Measurements from ENCODE around the gene ALDH3B1.
A peak's percentile ranks its signal among the peaks of the same experiment; 100 is the strongest.
"Not testable (repeated sequence)": the region's sequence is repeated elsewhere in the genome, so short reads cannot be mapped to it uniquely, and the experiment has no call there.

The ALDH3B1 gene, protein sequence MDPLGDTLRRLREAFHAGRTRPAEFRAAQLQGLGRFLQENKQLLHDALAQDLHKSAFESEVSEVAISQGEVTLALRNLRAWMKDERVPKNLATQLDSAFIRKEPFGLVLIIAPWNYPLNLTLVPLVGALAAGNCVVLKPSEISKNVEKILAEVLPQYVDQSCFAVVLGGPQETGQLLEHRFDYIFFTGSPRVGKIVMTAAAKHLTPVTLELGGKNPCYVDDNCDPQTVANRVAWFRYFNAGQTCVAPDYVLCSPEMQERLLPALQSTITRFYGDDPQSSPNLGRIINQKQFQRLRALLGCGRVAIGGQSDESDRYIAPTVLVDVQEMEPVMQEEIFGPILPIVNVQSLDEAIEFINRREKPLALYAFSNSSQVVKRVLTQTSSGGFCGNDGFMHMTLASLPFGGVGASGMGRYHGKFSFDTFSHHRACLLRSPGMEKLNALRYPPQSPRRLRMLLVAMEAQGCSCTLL

DNA sequence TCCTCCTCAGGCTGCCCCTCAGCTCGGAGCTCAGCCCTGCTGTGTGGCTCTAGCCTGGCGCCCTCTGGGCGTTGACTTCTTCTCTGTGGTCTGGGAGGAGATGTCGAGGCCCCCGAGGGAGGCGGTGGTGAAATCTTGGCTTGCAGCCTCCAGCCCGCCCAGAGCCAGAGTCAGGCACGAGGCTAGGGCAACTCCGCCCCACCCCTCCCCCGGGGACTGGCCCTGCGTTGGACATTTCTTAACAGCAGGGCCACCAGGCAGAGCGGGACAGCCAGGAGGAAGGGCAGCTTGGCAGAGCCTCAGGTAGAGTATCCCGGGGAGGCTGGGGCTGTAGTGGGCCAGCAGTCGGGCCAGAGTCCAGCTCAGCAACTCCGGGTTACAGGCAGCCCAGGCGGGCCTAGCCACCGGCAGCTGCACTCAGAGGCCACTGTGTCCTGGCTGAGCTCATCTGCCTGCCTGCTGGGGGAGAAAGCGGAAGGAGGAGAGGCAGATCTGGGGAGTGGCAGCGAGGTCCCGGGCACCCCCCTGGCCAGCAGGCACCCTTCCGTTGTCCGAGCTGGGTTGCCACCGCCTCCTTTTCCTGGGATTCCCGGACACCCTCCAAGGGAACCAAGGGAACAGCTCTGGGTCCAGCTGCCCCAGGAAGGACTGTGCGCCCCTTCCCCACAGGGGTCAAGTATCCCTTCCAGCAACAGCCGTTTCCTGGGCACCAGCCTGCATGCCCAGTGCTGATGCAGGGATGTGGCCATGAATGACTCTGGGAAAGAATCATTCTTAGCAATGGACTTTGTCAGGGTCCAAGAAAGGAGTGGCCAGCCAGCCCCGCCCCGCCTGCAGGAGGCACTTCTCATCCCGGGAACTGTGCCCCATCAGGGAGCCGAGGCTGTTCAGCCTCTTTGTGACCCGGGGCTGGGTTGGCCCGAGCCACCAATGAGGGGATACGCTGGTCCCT is at the start of gene ALDH3B1:
ALDH3B1 (plus strand) TSS at position 238 of the 952 bp plus-strand sequence. CDS start 4,971 bp downstream, outside the sequence.
- peak; percentile 61 for DNase-seq

DNA sequence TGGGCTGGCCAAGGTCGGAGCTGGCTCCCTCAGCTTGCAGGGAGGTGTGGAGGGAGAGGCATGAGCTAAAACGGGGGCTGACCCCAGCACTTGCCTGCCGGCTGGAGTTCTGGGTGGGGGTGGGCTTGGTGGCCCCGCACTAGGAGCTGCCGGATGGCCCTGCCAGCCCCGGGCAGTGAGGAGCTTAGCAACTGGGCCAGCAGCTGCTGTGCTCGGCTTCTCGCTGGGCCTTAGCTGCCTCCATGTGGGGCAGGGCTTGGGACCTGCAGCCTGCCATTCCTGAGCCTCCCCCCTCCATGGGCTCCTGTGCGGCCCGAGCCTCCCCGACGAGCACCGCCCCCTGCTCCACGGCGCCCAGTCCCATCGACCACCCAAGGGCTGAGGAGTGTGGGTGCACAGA is 46.9 kb upstream of the ALDH3B1 start:
- not testable (repeated sequence) for DNase-seq

DNA sequence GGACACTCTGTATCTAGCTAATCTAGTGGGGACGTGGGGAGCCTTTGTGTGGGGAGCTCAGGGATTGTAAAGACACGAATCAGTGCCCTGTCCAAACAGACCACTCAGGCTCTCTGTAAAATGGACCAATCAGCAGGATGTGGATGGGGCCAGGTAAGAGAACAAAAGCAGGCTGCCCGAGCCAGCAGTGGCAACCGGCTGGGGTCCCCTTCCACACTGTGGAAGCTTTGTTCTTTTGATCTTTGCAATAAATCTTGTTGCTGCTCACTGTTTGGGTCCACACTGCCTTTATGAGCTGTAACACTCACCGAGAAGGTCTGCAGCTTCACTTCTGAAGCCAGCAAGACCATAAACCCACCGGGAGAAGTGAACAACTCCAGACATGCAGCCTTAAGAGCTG is 46.2 kb upstream of the ALDH3B1 start:
- not testable (repeated sequence) for DNase-seq

DNA sequence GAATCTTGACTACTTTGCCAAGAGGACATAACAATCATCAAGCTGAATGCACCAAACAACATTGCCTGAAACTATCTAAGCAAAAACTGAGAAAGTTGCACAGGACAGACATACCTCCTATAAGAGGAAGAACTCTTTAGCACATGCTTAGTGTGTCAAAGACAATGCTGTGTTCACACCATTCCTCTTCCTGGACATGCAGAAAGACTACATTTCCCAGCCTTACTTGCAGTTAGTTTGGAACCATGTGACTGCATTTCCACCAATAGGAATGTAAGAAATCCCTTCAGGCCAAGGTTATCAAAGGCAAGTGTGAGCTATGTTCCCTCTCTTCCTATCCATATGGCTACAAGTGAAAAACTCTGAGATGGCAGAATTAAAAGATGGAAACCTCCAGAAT is 45.4 kb upstream of the ALDH3B1 start:
- not testable (repeated sequence) for DNase-seq

DNA sequence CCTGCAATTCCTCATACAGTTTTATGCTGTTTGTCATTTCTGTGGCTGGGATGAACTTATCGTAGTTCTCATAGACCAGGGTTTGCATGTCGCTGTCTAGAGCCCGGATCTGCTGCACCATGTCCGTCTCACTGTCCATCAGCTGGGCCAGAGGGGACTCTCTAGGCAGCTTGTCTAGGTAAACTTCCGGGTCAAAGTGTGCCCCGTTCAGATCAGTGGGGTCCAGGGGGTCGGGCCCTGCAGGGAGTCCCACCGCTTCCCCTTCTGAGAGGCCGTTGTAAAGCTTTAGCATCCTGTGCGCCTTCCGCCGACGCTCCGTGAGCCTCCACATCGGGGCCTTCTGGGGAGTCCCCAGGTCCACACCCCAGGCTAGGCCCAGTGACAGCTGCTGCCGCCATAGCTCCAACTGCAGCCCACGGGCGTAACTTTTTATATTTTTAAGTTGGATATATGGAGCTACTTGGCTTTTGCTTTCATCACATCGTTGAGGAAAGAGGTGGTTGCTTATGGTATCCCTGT is 44.2 kb upstream of the ALDH3B1 start:
- DNase-seq, result not testable (repeated sequence)

DNA sequence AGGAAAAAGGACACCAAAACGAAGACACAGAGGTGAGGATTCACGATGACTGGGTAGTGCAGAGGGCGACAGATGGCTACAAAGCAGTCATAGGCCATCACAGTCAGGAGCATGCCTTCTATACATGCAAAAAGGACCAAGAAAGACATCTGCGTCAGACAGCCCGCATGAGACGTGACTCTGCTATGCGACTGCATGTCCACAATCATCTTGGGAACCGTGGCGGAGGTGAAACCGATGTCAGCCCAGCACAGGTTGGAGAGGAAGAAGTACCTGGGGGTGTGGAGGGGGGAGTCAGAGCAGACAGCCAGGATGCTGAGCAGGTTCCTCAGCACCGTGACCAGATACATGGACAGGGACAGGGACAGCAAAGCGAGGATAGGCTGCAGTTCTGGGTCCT is 35.4 kb upstream of the ALDH3B1 start:
- not testable (repeated sequence) for DNase-seq

DNA sequence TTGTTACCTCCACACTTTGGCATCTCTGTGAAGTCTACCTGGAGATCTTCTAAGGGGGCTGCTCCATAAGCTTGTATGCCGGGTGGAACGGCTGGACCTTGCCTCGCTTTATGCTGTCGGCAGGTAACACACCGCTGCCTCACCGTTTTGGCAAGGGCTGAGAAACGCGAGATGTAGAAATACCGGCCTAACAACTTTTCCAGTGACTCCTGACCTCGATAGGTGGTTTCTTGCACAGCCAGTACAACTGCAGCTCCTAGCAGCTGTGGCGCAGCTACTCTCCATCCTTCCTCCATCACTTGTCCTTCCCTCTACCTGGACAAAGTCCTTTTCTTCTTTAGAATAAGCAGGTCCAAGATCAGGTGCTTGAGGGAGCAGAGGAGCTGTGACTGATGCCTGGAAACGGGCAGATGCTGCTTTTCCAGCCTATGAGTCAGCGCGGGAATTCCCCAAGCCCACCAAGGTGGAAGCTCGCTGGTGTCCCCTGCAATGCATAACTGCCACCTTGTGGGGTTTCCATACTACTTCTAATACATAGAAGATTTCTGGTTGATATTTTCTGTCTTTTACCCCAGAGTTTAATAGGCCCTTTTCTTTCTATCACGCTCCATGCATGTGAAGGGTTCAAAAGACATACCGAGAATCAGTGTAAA is 31.2 kb upstream of the ALDH3B1 start:
- DNase-seq, result not testable (repeated sequence)

DNA sequence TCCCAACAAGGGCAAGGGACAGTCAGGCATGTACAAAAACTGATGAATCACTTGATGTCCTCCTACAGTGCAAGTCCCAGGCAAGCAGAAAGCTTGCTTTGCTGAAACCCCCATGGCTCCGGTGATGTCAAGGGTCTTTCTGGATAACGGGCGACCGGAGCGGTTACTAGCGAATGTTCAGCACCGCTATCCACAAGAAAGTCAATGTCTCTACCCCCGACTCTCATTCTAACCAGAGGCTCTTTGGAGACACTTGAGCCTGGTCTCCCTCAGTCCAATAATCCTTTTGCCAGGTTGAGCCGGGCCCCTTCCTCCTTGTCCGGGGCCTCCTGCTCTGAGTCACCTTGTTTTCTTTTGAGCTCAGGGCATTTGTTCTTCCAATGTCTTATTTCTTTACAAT is 28.9 kb upstream of the ALDH3B1 start:
- DNase-seq, result not testable (repeated sequence)

DNA sequence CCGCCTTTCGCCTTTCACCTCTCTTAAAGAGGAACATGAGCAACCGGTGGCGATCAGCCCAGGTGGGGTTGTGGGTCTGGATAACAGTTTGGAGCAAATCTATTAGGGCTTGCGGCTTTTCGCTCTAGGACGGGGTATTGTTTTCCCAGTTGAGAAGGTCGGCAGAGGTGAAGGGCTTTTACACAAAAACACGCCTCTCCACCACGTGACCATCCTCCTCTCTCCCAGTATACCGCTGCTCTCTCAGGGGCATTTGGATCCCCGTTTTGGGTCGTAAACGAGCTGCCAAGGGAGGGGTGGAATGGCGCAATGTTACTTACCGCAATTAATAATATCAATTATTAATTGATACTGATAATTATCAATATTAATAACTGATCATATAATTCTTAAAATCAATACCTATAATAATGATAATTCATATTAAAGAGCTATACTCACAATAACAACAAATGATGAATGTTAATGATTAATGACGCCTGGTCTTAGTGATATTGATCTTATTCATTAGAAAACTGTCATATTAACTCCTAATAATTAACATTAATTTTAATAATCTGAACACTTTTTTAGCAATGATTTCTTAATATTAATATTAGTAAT is 27.8 kb upstream of the ALDH3B1 start:
- DNase-seq, result not testable (repeated sequence)

DNA sequence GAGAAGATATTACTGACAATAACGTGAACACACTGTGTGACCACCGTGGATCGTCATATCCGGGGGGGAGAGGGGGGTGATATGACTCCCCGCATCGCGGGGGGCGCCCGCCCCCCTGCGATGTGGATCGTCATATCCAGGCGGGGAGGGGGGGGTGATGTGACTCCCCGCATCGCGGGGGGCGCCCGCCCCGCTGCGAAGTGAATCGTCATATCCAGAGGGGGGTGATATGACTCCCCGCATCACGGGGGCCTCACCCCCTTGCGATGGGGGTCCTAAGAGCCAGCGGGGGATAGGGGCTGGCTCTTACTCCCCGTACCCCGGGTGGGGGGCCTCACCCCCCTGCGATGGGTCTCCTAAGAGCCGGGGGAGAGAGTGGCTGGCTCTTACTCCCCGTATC is 26.2 kb upstream of the ALDH3B1 start:
- DNase-seq, result peak; percentile 19

DNA sequence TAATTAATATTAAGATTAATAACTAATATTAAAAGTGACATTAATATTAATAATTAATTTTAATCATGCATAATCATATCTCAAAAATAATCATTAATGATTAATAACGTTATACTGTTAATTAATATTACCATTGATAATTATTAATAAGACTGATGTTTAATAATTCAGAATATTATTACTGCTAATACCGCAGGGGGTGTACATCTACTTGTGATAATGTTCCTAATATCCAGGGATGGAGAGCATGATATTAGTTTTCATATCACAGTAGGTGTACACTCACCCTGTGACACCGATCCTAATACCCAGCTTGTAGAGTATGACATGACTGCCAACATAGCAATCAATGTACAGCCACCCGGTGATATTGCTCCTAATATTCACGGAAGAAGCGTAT is 24.8 kb upstream of the ALDH3B1 start:
- not testable (repeated sequence) for DNase-seq

DNA sequence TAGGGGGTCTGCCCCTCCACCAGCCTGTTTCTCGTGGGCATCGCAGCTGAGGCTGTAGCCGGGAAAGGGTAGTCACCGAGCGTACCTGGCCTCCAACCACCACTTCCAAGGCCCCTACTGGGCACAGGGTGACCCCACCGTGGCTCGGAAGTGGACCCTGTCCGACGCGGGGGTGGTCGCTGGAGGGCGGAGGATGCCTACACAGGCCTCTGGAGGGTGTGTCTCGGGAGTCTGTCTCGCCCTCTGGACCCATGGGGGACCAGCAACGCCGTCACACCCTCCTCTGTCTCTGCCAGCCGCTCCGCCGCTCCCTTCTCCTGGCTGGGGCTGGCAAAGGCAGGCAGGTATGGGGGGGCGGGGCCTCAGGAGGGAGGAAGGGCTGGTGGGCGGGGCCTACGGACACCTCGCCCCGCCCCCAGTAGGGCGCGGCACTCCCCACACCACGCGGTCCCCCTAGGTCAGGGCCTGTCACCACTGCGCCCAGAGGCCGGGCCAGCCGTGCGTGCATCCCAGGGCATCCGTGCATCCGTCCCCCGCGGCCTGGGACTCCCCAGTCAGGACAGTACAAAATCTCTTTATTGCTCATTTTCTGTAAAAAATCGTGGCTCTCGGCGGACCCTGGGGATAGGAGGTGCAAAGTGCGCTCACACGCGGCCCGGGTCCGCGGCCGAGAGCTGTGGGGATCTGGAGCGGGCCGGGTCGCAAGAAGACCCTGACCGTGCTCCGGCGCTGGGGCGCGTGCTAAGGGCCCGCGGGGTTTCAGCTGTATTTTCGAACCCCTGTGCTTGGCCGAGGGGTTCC is 19.4 kb upstream of the ALDH3B1 start:
- not testable (repeated sequence) for DNase-seq

DNA sequence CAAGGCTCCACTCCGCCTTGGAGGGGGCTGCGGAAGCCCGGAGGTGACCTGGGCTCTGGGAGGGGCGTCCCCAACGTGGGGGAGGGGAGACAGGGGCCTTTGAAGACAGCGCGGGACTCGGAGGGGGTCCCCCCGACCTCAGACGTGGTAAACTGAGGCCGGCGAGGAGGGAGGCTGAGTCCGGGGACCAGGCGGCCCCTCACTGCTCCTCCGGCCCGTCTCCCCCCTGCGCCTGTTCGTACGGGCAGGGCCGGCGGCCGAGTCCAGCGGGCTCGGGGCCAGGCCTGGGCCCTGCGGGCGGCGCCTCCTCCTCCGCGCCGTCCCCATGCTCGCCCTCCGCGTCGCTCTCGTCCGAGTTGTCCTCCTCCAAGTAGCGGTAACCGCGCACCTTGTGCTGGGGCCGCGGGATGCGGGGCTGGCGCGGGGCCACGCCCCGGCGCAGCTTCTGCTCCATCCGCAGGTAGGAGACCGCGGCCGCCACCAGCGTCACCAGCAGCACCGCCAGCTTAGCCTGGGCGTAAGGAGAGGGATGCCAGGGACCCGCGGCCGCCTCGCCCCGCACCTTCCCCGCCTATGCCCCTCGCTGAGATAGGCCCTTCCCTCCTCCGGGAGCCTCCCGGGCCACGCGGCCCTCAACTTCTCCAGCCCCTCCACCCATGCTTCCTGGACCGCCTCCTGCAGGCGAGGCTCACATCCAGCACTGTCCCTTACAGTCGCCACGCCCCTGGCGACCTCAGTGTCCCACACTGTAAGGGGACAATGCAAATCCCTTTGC is 18.6 kb upstream of the ALDH3B1 start:
- not testable (repeated sequence) for DNase-seq

DNA sequence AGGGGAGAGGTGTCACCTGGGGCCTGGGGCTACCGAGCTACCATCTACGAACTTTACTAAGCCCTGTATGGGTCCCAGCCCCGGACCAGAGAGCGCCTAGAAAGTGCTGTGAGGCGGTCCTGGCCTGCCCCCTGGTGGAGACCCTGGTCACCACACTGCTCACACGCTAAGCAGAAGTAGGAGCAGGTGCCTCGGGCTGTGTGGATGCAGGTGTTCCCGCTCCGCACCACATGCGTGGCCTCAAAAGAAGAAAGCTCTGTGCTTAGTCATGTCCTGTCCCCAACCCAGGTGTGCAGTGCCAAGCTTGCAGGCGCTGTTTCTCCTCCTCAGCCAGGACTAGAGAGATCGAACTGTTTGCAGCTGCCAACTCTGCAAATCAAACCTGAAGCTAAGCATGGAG is 16.3 kb upstream of the ALDH3B1 start:
- peak; percentile 72 for DNase-seq

DNA sequence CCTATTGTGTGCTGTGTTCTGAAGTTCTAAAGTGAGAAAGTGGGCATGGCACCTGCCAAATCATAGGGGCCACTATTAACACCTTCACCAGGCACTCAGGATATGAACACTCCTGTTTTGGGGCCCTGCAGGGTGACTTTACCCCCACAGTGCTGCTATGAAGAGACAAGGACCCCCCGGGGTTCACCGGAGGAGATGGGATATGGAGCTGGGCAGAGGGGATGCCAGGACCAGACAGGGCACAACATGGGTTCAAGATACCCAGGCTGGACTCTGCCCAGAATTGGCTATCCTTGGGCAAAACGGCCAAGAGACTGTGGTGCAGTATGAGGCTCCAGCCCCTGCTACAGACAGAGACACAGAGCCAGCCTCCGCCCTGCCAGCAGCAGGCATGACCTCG is 15.7 kb upstream of the ALDH3B1 start:
- not testable (repeated sequence) for DNase-seq

DNA sequence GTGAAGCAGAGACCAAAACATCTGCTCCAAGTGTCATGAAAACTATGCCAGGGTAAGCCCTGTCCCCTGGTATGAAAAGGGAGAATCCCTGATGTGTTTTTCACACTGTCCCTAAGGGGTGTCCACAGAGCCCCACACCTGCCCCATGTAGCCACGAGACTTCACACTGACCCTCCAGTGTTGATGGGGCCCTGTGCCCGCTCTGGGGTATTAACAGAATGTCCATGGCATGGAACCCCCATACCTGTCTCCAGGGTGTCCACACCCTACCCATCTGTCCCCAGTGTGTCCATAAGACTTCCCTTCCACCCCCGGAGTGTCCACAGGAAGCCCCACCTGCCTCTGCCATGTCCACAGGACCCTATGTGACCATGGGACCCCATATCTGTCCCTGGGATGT is 15.0 kb upstream of the ALDH3B1 start:
- not testable (repeated sequence) for DNase-seq

DNA sequence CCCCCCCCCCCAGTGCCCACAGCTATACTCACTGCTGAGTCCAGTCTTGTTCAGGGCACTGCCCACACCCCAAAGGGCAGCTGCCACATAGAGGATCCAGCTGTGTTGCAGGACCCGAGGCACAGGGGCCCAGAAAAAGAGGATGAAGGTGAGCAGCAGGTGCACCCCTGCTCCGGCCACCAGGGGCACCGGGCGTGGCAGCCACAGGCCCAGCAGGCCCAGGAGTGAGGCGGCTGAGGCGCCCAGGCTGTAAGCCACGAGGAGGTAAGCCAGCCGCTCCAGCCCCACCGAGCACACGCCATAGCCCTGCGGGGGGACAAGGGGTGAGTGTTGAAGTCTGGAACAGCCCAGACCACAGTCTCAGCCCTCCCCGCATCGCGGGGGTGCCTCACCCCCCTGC is 14.5 kb upstream of the ALDH3B1 start:
- not testable (repeated sequence) for DNase-seq

DNA sequence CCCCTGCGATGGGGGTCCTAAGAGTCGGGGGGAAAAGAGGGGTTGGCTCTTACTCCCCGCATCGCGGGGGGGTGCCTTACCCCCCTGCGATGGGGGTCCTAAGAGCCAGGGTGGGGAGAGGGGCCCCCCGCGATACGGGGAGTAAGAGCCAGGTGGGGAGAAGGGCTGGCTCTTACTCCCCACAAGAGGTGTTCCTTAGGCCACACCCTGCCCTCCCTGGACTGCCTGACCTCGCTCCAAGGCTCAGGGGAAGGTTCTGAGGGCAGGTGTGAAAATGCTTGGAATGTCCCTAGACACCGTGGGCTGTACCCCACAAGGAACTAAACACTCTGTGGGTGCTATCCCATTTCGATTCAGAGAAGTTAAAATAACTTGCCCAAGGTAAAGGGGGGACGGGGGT is 14.1 kb upstream of the ALDH3B1 start:
- no peak for DNase-seq

DNA sequence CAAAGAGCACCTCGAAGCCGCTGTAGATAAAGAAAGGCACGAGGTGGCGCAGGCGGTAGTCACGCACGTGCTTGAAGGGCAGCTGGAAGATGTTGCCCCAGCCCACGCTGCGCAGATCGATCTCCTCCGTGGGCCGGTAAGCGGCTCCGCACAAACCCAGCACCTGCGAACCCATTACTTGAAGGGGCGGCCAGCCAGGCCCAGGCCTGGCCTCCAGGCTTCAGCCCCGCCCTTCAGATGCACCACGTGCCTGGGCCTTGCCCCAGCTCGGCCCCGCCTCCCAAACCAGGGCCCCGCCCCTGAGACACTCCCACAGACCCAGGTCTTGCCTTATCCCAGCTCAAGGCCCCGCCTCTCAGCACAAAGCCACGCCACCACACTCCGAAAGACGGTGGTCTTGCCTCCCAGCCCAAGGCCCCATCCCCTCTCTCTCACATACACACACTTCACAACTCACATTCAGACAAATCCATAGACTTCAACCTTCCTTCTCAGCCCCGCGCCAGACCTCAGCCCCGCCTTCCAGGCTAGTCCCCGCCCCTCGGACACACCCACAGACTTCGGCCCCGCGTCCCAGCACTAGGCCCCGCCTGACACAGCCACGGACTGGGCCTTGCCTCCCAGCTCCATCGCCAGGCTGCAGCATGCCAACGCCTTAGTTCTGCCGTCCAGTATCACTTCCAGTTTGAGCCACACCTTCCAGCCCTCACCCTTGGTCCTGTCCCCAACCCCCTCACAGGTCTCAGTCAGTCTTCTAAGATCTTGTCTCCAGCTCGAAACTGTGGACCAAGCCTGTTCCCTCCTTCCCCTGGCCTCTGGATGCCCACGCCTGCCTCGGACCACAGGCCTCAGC is 13.3 kb upstream of the ALDH3B1 start:
- peak; percentile 37 for DNase-seq
